Measurements from ENCODE around the gene ITPA.
A peak's percentile ranks its signal among the peaks of the same experiment; 100 is the strongest.
"Not testable (repeated sequence)": the region's sequence is repeated elsewhere in the genome, so short reads cannot be mapped to it uniquely, and the experiment has no call there.

ITPA gene

DNA sequence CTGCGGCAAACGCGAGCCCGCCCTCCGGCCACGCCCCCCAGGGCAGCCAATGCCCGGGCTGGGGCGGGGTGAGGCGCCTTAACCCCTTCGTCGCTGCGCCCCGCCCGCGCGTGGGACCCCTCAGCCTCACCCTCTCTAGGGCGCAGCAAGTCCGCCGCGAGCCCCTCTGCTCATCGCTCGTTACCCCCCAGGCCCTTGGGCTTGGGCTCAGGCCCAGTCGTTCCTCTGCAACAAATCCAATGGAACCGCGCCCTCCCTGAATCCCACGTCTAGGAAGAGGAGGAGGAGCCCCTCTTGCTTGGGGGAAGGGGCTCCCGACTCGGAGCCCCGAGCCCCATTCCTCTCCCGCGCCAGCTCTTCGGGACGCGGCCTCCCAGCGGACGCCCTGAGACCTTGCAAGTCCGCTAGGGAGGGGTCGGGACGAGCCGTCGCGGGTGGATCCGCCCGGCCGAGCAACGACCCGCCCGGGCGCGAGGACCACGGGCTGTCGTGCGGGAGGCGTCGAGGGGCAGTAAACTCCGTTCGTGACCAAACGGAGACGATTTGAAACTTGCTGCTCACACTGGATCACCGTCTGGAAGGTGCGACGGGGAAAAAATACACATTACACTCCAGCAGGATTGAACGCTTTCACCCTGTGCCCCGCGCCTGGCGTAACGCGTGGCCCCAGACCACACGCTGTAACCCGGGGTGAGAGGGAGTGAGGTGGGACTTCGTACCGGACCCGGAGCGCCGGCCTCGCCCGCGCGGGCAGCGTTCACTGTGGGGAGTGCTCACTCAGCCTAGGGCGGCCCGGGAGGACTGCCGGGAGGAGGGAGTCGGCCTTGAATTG, 35.5 kb upstream of the ITPA start:
- DNase-seq, result peak; percentile 94 to 95

DNA sequence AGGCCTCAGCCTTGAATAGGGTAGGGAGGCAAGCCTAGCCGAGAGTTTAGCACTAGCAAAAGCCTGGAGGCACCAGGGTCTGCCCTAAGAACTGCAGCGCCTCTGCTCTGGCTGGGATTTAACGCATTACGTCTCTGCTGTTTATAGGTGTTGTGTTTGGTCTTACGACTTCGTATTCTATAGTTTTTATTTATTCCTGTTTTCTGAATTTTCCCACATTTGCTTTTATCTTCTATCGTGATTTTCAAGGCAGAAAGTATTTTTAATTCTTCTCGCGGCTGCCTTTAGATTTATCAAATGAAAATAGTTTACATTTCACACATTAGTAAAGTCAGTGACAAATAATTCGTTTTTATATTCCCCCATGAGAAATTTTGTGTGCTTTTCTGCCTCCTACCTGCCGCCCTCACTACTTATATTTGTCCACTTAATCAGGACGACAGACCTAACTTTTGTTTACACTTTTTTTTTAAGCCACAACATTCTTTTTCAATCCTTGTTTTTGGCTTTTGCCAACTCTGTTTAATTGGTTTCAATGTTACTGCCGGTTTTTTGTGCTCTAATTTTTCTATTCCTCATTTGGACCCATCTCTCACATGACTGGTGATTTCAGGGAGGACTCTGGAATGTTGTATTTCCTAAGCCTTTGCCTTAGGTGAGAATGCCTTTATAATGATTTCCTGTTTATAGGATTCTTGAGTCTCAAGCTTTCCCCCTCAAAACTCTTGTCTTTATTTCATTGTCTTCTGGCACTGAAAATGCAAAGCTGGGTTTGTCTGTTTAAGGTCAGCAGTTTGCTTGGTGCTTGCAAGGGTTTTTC, 34.6 kb upstream of the ITPA start:
- DNase-seq, result no peak

DNA sequence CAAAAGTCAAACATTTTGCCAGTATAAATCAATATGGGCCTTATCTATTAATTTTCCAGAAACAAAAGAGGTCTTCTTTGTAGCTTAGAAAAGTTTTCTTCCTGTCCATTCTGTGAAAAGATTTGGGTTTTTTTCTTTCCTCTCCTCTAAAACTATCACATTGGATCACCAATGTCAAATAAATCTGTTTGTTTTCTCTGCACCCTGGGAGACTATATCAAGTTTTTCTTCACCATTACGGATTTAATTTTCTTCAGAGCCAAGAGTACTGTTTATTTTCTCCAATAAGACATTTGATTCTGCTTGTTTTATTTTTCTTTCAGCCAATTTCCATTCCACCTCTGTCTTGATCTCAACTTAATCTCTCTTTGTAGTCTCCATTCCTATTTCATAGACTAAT, 34.0 kb upstream of the ITPA start:
- DNase-seq, result no peak

DNA sequence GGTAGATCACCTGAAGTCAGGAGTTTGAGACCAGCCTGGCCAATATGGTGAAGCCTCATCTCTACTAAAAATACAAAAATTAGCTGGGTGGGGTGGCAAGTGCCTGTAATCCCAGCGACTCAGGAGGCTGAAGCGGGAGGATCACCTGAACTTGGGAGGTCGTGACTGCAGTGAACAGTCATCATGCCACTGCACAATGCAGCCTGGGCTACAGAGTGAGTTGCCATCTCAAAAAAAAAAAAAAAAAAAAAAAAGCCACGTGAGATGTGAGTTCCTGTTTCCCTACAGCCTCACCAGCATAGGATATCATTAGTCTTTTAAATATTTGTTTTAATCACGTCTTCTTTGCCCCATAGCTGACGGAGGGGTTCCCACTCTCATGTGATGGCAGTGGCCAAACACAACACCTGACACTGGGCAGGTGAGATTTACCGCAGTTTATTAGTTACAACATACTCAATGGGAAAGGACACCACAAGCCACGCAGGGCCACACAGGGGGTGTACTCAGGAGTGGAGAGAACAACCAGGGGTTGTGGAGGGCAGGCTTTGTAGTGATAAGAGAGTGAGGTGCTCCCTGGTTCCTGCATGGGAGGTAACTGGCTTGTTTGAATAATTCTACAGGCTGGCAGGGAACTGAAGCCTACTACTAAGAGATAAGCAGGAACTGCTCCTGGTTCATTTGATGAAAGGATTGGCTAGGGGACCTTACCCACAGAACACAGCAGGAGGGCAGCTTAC, 31.4 kb upstream of the ITPA start:
- DNase-seq, result no peak

DNA sequence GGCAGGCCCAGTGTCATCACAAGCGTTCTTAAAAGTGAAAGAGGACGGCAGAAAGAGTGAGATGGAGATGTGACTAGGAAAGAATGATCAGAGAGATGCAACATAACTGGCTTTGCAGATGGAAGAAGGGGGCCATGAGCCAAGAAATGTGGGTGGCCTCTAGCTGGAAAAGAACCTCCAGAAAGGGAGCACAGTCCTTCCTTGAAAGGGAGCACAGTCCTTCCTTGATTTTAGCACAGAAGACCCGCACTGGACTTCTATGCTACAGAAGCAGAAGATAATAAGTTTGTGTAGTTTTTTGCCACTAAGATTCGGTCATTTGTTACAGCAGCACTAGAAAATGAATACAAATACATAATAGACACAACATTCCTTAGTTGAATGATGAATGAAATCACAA, 29.0 kb upstream of the ITPA start:
- no peak for DNase-seq

DNA sequence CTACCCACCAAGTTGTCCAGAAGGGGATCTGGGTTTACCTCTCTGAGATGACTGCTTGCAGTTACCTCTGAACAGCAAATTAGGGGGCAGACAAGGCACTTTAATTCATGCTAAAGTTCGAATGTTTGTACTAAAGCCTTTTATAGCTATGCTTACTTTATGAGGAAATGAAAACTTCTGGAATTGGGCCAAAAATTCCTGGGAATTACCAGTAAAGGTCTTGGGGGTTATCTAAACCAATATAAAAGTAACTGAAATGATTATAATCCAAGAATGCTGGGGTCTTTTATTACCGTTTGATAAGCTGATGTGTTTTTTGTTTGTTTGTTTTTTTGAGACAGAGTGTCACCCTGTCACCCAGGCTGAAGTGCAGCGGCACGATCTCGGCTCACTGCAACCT, 28.0 kb upstream of the ITPA start:
- no peak for DNase-seq

DNA sequence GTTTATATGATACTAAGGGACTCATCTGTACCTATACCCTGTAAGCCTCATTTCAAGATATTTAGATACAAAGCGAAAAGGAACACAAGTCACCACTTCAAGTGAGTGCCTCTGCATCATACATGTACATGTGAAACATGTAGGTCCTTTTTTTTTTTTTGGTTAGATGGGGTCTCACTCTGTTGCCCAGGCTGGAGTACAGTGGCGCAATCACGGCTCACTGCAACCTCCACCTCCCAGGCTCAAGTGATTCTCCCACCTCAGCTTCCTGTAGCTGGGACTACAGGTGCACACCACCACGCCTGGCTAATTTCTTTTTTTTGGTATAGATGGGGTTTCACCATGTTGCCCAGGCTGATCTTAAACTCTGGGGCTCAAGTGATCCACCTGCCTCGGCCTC, 26.9 kb upstream of the ITPA start:
- not testable (repeated sequence) for DNase-seq

DNA sequence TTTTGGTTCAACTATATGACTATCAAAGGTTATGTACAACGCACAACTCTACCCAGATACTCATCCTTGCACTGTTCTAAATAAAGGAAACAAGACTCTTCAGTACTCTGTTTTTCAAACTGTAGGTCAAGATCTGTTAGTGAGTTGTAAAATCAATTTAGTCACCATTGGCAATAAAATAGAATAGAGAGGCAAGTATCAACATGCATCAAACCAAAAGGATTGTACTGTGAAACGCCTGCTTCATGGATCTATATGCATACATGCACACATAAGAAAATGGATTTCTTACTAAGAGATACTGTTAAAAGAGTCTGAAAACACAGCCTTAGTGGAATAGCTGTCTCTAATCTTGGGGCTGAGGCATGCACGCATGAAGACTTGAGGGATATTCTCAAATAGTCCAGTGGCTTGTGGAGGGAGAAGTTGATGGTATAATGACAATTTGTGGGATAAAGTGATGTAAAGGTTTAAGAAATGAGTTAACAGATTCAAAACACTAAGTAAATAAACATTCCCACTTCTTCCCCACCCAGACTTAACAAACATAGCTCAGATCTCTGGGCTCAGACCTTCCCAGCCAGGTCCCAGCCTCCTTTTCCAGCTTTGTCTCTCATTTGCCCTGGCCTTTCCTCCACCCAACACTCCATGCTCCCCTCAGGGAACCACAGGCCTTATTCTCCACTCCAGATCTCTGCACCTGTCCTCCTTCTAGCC, 25.2 kb upstream of the ITPA start:
- DNase-seq, result no peak

DNA sequence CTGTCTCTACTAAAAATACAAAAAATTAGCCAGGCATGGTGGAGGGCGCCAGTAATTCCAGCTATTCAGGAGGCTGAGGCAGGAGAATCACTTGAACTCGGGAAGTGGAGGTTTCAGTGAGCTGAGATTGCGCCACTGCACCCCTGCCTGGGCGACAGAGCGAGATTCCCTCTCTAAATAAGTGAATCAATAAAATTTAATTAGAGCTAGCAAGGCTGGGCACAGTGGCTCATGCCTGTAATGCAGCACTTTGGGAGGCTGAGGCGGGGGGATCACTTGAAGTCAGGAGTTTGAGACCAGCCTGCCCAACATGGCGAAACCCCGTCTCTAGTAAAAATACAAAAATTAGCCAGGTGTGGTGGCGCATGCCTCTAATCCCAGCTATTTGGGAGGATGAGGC, 21.4 kb upstream of the ITPA start:
- DNase-seq, result not testable (repeated sequence)

DNA sequence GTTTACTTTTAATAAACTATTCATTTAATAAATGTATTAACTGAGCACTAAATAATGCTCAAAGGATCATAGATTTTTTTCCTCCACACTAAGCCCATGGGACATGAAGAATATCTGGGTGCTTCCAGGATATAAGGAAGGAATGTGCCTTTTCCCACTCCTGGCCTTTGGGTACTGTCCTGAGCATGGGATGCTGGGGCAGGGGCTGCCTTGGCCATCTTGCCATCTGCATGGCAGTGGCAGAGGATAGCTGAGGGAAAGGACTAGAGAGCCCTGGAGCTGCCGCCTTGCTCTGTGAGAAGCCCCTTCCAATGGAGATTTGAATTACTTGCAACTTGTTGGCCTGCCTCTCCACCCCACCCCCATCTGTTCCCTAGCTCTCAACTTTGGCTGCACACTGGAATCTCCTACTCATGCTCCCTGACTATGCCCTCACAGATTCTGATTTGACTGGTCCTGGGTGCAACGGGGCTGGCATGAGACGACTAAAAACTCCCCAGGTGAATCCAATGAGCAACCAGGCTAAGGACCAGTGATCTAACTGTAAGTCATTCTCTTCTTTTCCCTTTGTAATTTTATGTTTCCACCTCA, 20.4 kb upstream of the ITPA start:
- DNase-seq, result no peak

DNA sequence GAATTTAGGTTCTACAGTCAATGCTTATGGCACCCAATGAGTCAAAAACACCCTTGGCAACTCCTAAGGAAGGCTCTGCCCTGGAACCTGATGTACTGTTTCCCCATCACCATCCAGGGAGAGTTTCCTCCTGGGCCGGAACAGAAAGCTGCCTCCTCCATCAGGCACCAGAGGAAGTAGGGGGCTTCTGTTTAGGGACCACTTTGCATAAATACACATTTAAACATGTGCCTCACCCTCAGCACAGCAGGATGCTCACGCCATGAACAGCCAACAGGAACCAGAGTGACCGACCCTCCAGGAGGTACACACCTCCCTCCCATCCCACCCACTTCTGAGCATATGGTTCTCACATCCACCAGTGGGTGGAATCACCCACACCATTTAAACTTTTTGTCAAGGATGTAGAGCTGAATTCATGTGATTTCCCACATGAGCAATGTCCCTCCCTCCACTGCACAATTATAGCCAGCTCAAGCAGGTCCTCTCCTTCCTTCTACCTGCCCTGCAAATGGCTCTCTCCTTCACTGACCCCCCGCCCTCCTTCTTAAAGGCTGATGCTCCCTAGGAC, 19.7 kb upstream of the ITPA start:
- no peak for DNase-seq

DNA sequence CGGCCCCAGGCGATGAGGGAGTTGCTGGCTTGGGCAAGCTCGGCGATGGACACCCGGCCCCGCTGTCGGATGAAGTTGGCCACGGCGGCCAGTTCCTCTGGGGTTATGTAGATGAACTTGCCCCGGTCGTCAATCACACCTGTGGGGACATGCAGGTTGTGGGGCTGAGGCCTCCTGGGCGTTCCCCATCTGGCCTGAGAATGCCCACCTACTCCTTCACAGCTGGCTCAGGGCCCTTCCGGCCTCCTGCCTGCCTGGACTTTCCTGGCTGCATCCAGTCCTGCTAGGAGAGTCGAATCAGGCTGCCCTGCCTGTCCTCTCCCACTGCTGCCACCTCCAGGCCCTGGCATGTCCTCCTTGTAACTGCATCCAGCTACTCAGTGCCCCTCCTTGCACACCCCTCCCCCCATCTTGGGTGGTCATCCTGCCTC, 18.6 kb upstream of the ITPA start:
- no peak for DNase-seq

DNA sequence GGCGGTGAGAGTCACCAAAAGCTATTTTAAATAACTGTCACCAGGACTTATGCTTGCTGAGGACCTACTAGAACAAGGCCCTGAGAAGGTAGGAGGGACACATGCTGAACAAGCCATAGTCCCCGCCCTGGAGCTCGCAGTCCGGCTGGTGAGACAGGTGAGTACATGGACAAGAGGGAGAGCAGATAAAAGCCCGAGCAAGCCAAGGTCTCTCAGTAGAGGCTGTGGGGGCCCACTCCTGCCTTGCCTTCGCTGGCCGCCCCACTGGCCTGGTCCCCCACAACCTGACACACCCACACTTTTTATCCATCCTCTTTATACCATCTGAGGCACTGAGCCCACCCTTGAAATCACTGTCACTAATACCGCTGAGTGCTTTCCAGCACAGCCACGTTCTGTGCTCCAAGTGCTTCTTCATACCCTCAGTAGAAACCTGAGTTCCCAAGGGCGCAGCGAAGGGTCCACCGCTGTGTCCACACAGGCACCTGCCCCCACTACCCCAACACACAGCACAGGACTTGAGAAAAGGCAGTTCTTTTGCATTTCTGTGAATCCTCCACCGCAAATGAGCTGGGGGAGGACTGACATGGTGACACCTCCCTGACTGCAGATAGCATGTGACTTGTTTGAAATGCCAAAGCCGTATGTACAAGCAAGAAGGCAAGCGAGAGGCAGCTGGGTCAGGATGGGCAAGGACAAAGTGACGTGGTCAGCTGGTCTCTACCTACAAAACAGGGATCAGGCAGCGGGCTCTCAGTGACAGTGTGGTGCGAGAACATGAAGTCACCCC, 16.9 kb upstream of the ITPA start:
- no peak for DNase-seq

DNA sequence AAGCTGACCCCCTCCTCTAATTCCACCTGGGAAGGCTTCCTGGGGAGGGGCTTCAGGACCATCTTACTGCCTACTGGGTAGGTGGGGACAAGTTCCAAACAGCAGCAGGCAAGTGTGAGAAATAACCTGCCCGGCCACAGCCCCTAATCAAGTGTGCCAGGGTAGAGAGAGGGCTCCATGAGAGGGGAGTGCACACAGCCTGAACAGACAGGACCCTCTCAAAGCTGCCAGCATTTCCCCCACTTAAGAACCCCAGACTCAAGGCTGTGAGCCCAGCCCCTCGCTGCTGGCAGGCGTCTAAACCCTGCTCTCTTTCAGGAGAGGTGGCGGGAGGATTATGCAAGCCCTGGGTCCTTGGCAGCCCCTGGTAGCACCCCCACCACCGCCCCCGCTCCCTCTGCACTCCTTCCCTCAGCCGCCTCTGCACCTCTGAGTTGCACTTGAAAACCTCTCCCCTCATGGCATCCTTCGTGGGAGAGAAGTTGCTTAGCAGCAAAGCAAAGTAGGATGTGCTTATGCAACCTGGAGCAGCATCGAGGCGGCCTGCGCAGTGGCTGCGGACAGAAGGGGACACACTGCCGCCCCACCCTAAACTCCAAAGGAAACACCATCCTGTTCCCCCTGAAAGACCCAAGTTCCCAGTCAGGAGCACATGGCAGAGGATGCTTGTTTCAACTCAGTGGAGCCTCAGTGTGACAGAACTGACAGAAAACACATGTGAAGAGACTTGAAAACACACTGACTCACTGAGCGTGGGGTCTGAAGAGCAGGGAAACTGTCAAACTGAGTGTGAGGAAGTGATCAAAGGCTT, 15.3 kb upstream of the ITPA start:
- DNase-seq, result no peak

DNA sequence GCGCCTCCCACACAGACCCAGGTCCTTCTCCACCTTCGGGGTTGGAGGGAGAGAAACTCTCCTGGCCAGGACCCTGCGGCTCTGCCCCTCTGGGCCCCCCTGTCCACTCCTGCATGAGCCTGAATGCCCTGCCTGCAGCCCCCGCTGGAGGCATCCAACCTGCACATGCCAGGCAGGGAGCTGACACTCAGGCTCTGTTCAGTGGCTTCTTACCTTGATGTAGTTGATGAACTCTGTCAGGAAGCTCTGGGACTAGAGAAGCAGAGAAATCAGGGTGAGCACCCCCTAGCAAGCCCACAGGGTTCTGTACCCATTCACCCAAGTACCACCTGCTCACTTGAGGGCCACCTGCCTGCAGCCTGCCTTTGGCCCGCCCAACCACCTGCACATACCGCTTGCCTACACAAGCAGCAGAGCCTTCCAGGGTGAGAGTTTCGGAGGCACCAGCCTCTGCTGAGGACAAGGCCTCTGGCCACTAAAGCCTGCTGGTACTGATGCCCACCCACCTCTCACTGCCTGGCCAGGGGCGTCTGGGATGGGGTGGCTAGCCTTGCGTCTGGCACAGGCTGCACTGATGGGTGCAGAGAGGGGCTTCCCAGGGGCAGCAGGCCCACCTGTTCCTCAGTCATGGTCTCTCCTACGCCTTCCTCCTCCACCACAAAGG, 14.5 kb upstream of the ITPA start:
- no peak for DNase-seq

DNA sequence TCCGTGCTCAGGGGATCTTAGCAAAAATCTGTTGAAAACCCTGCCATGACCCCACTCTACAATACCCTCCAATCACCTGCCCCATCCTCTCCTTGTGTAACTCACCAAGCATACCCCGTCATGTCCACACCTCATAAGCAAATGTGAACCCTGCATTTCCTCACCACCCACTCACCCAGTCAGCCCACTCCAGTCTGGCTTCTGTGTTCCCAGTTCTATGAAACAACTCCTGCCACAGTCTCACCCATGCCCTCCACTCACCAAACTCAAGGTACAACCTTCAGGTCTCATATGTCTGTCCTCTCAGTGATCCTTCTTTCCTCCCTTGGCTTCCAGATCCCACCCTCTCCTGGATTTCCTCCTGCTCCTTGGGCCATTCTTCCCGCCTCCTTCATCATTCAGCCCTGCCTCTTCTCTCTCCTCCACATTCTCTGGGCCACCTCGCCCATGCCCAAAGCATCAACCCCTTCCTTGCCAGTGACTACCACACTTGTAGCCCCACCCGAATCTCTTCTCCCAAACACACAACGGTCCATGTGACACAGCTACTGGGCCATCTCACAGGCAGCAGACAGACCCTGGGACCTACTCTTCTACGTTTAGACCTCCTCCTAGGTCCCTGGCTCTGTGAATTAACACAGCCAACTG, 13.6 kb upstream of the ITPA start:
- DNase-seq, result no peak

DNA sequence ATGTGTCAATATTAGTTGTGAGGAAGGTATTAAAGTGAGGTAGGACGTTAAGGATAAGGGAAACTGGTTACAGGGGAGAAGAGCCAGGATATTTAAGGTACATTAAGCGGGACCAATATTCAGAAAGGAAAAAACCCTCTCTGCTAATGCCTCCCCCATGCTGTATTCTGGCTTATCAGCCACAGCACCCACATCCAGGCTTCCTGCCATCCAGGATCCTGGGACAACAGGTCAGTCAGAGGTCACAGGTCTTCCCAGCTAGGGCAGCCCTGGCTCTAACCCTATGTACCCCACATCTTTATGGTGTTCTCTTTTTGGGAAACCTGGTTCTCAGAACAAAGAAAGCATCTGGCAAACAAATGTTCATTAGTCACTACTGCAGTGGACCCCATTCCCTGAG, 10.1 kb upstream of the ITPA start:
- no peak for DNase-seq

DNA sequence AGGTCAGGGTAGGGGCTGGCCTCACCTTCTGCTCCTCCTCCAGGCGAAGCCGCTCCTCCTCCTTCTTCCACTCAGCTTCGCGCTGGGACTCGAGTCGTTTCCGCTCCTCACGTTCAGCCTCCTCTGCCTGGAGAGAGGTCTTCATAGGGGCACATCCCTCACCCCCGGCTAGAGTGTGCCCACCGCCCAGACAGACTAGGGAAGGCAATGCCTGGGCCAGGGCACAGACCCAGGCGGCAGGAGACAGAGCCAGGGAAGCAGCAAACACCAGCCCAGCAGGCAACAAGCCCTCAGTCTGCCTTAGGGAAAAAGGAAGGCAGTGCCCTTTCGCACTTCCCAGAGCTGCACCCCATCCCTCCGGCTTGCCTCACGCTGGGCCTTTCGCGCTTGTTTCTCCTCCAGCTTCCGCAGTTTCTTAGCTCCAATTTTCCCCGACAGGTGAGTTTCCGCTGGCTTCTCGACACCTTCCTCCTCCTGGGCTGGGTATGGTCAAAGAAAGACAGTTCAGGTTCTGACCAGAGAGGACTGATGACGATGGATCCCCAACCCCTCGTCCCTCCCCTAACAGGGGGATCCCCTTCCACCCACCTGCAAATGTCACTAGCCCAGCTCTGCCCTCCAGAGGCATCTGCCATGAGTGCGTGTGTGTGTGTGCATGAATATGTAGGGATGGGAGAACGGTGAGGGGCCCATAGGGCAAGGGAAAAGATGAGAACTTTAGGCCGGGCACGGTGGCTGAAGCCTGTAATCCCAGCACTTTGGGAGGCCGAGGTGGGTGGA, 9.1 kb upstream of the ITPA start:
- DNase-seq, result no peak

DNA sequence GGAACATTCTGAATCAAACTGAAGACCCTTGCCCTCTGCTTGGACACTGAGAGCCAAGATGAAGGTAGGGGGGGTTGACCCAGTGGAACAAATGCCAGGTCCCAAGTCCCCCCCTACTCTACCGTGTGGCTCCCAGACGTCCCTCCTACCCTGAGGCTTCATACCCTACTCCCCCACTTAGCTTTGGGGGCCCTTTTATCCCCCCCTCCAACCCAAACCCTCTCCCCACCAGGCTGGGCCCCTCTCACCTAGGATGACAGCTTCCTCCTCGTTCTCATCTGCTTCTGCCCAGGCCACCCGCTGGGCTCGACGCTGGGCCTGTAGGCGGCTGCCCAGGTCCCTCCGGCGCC, 6.4 kb upstream of the ITPA start:
- DNase-seq, result no peak

All from stimulated activated CD4-positive, alpha-beta T cell treated with anti-CD3 and anti-CD28 coated beads, Interleukin-2, amount 100 ng/mL, for 24 hours (primary cell).